GM18499 (cell line): ENCODE data around the gene NCBP3.

ENCODE experiments used
- ATAC-seq: cut with Tn5 transposase; IDR thresholded peaks from one replicate; pipeline ENCODE4 v1.9.1; 2021; ENCODE audit warnings: moderate number of reproducible peaks; ENCODE audit not compliant: insufficient read depth, unreplicated experiment

Gene NCBP3

GRCh38 chr17:3845621-3846436, at the start of gene NCBP3:
Gene NCBP3 (minus strand): TSS chr17:3846246. CDS start chr17:3846223, 23 bp downstream.
- ATAC-seq = peak; percentile 75

- no peak for ATAC-seq
Measured at GRCh38 chr17:3895354-3895753, 49.3 kb upstream of the NCBP3 start.

- ATAC-seq = no peak
Measured at GRCh38 chr17:3894911-3895343, 48.9 kb upstream of the NCBP3 start.

GRCh38 chr17:3894188-3894587, 48.1 kb upstream of the NCBP3 start:
- ATAC-seq = no peak

GRCh38 chr17:3893720-3894116, 47.7 kb upstream of the NCBP3 start:
- ATAC-seq = no peak

- ATAC-seq = no peak
Measured at GRCh38 chr17:3893003-3893719, 47.1 kb upstream of the NCBP3 start, which contains the start of gene CAMKK1. Gene CAMKK1 (minus strand): TSS chr17:3893053. CDS start chr17:3885687, 7,366 bp downstream.

- ATAC-seq = no peak
Measured at GRCh38 chr17:3892095-3892998, 46.3 kb upstream of the NCBP3 start.

- no peak for ATAC-seq
Measured at GRCh38 chr17:3891626-3892094, 45.6 kb upstream of the NCBP3 start.

- ATAC-seq = no peak
Measured at GRCh38 chr17:3890878-3891219, 44.8 kb upstream of the NCBP3 start.

GRCh38 chr17:3890082-3890877, 44.2 kb upstream of the NCBP3 start:
- no peak for ATAC-seq

- no peak for ATAC-seq
Measured at GRCh38 chr17:3889325-3890012, 43.4 kb upstream of the NCBP3 start.

GRCh38 chr17:3888343-3889171, 42.5 kb upstream of the NCBP3 start:
- ATAC-seq = no peak

- ATAC-seq = no peak
Measured at GRCh38 chr17:3887804-3888203, 41.8 kb upstream of the NCBP3 start.

- ATAC-seq = no peak
Measured at GRCh38 chr17:3887394-3887793, 41.3 kb upstream of the NCBP3 start.

GRCh38 chr17:3886776-3887175, 40.7 kb upstream of the NCBP3 start:
- ATAC-seq = no peak

- no peak for ATAC-seq
Measured at GRCh38 chr17:3885970-3886369, 39.9 kb upstream of the NCBP3 start.

GRCh38 chr17:3885271-3885670, 39.2 kb upstream of the NCBP3 start:
- ATAC-seq = no peak

- no peak for ATAC-seq
Measured at GRCh38 chr17:3884188-3884587, 38.1 kb upstream of the NCBP3 start.
